ENCODE results near the gene BCAS1.

Gene BCAS1

DNA sequence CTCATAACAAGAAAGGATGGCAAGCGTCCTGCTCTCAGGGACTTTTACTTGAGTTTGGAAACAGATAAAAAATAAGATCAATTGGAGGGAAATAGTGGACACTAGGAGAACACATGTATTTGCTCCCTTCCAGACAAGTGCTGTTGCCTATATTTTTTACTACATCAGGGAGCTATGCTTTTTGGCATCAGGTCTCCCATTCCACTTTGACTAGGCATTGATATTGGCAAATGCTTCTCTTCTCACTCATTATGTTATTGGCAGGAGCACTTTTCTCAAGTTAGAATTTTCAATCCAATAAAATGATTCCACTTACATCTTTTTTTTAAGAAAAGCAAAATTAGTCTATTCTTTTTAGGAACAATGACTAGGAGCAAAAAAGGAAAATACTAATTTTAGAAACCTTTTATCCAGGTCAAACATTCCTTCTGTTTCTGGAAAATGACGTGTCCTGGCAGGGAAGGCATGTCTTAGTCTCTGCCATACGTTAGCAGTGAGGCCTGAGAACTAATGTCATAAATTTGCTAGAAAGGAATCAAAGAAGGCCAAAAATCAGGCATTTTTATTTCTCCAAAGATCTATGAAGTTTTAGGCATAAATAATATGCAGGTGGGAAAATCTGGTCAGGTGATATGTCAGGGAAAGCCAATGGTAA is 21.4 kb downstream of the BCAS1 start:
- no peak for DNase-seq (ENCODE audit: low read depth in 2 of 2)

DNA sequence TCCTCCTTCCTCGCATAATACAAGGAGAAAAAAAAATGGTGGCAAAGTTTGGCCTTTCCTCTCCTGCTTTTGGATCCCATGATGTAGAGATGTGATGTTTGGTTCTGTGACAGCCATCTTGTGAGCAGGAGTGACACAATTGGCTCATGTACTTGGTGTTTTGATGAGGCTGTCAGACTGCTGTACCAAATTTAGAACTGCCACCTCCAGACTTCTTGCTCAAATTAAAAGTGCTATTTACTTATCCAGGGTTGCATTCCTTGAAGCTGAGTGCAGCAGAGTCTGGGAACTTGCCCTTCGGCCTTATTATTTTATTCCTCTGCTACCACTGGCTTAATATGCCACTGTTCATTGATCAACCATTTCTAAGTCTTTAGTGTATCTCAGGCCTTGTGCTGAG is 21.9 kb downstream of the BCAS1 start:
- DNase-seq (ENCODE audit: low read depth in 2 of 2) = no peak

DNA sequence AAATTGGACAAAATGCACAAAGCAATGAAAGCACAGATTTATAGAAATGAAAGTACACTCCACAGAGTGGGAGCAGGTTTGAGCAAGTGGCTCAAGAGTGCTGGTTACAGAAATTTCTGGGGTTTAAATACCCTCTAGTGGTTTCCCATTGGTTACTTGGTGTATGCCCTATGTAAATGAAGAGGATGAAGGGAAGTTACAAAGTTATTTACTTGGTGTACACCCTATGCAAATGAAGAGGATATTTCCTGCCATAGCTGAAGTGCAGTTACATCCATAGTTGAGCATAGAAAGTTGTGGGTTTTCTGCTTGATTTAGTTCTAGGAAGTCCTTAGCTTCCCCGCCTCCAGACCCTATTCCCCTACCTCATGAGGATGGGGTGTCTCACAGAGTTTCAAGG is 22.7 kb downstream of the BCAS1 start:
- no peak for DNase-seq (ENCODE audit: low read depth in 2 of 2)

DNA sequence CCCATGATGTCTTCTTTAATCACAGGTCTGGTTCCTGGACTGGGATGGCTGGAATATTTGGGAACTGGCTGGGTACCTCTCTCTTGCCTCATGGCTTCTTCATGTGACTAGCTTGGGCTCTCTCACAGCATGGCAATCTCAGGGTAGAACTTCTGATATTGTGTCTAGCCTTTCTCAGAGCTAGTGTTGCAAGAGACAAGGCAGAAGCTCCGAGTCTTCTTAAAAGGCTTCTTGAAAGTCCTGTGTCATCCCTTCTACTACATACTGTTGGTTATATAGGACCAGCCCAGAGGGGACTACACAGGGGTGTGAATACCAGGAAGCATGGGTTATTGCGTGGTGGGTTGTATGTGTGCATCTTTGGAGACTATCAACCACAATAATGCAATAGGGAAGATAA is 23.3 kb downstream of the BCAS1 start:
- DNase-seq (ENCODE audit: low read depth in 2 of 2) = no peak

DNA sequence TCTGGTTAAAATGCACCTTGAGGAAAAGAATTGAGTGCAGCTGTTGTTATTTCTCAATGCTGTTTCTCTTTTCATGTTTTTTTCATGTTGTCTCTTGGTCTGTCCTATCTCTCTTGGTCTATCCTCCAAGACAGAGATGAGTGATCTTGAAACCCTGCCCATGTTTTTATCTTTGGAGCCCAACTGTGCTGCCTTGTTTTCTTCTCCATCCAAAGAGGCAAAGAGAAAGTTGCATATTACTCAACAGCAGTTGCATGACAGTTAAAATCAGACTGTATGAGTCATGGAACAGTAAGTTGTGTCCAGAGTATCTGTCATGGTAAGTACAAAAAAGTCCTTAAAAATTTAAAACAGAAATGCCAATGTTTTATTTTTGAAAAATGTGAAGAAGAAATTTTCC is 26.2 kb downstream of the BCAS1 start:
- no peak for DNase-seq (ENCODE audit: low read depth in 2 of 2)

DNA sequence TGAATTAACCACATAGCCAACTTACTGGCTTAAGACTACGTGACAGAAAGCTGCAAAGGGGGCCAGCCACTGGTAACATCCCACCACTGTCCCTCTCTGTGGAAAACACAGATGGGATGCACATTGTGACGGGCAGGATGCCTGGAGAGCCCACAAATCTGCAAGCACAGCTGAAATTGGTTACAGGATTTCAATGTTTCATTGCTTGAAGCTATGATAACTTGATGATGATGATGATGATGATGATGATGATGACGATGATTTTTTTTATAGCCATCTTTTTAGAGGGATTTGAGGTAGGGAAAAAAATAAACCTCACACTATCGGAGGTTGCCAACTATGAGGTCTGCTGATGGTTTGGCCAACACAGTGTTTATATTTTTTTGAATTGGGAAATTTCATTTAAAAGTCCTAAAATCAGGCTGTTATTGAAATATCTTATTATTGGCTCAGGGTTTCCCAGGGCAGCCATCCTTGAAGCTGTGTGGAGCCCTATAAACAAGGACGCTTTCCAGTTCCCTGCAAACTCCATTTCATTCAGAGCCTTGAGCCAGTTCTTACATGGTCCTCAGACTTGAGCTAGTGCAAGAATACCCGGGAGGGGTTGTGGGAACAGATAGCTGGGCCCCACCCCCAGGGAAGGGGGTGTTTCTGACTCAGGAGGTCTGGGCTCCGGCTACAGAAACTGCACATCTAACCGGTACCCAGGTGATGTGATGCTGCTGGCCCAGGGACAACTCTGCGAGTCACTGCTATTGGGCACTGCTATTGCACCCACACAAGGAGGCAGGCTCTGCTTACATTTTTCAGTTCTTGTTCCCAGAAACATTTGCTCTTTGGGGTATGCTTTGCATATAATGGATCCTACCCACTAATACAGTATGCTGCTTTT is 27.1 kb downstream of the BCAS1 start:
- DNase-seq (ENCODE audit: low read depth in 2 of 2) = no peak

DNA sequence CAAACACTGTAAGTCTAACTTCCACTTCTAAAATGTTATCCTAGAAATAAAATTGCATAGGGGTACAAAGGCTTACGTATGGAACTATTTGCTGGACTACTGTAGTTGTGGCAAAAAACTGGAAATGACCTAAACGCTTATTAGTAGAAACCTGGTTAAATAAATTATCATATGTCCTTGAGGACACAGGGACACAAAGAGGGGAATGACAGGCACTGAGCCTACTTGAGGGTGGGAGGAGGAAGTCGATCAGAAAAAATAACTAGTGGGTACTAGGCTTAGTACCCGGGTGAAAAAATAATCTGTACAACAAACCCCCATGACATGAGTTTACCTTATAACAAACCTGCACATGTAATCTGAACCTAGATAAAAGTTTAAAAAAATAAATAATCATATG is 28.4 kb downstream of the BCAS1 start:
- DNase-seq (ENCODE audit: low read depth in 2 of 2) = no peak

DNA sequence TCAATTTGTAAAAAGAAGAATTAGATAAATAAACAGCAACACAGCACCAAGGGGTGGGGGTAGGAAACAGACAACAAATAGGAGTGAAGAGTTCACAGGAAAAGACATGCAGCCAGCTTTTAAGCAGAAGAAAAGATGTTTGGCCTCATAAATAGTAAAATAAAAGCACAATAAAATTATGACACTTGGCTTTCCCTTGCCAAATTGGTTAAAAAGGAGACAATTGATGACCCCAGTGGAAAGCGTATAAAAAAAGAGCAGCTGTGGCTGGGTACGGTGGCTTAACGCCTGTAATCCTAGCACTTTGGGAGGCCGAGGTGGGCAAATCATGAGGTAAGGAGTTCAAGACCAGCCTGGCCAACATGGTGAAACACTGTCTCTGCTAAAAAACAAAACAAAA is 29.1 kb downstream of the BCAS1 start:
- DNase-seq (ENCODE audit: low read depth in 2 of 2) = no peak

DNA sequence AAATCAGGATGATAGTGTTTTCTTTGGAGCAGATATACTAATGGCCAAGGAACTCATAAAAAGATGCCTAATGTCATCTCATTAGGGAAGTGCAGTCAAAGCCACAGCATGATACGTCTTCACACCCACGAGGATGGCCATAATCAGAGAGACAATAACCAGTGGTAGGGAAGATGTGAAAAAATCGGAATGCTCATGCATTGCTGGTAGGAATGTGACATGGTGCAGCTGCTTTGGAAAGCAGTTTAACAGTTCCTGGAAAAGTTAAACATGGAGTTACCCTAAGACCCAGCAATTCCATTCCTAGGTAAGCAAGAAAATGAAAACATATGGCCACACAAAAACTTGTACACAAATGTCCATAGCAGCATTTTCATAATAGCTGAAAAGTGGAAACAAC is 29.9 kb downstream of the BCAS1 start:
- DNase-seq (ENCODE audit: low read depth in 2 of 2) = no peak

DNA sequence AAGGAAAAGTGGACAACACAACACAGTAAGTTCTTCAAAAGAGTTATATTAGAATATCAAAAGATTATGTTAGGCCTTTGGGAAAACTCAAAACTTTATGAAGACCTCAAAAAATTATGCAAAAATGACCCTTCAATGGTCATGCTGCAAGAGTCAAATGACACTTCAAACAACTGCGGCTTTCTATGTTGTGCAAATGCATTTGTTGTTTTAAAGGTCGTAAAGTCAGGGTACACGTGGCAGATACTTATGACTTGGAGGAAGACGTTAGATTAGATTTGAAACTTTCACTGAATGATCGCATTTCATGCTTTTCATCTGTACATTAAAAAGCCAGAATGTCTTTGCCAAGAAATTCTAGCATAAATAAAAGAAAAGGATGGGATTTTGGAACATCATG is 31.4 kb downstream of the BCAS1 start:
- no peak for DNase-seq (ENCODE audit: low read depth in 2 of 2)

DNA sequence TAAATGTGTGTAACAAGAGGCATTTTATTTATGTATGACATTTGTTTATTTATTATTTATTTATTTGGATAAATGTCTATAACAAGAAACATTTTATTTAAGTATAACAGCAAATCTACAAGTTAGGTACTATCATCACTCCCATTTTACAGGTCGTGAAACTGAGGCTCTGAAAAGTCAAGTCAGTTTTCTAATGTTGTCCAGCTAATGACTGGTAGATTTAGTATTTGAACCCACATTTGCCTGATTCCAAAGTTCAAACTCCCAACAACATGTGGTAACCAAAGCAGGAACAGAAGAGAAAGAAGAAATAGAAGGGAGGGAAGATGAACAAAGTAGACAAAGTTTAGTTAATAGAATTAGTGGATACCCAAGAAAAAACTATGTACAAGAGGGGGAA is 32.9 kb downstream of the BCAS1 start:
- no peak for DNase-seq (ENCODE audit: low read depth in 2 of 2)

DNA sequence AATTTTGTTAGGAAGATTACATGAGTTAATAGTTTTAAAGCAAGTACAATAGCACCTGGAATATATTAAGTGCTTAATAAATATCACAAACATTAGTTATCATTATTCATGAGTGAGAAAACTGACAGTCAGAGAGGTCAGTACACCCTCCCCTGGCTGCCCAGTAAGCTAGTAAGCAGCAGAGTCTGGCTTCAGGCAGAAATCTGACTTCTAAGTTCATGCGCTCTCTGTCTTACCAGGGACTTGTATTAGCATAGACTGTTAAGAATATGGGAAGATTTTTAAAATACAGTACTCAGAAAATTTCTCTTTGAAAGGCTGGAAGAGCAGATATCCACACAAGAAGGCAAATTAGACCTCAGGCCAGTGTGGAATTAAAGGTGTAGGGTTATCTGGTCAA is 40.8 kb downstream of the BCAS1 start:
- no peak for DNase-seq (ENCODE audit: low read depth in 2 of 2)

DNA sequence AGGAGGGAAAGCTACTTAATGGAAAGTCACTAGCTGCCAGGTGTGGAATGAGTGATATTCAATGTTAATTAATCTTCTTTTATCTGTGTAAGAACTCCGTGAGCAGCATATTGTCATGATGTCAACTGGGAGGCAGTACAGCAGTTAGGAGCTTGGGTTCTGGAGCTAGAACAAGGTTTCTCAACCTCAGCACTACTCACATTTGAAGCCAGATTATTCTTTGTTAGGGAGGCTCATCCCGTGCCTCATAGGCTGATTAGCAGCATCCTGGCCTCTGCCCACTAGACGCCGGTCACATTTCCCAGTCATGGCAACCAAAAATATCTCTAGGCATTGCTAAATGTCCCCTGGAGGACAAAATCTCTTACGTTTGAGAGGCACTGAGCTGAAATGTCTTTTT is 41.2 kb downstream of the BCAS1 start:
- no peak for DNase-seq (ENCODE audit: low read depth in 2 of 2)

DNA sequence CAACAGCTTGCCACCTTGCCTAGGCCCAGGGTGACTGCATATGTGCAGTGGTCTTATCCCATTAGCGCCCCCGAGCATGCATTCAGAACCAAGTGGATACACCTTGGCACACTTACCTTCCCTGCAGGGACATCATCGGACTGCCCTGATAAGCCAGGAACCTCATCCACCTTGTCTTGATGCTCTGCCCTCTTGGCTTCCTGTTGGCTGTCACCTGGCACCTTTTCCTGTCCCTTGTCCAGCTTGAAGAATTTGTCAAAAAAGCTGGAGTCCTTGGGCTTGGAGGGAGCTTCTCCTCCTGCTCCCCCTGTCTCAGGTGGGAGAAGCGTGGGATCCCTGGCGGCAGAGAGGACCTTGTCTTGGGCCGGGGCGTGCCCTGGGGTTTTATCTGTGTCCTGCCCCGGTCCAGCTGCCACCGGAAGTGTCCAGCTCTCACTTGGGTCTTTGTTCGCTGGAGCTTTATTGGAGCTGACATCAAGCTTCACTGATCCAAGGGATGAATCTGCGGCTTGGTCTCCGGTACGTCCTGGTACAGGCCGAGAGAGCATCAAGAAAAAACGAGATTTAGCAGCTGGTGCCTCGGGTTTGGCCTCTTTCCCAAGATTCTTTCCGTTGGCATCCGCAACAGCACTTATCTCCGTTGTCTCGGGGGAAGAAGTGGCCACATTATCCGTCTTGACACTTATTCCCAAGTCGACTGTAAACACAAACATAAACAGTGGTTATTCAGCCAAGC is 42.0 kb downstream of the BCAS1 start:
- DNase-seq (ENCODE audit: low read depth in 2 of 2) = no peak

DNA sequence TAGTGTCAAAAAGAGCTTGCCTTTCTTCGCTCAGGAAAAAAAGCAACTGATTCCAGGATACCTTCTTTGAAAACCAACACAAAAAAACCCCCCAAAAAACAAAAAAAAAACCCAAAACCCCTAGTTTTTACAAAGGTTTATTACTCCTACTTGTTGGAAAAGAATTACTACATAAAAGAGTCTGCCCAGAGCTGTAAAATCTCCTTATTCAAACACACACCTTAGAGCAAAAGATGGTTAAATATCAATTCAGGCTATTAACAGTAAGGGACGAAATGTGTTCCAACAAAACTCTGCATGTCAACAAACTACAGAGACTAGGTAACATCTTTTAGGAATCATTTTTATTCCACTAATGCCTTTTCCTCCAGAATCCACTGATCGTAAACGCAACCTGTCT is 42.7 kb downstream of the BCAS1 start:
- DNase-seq (ENCODE audit: low read depth in 2 of 2) = no peak

DNA sequence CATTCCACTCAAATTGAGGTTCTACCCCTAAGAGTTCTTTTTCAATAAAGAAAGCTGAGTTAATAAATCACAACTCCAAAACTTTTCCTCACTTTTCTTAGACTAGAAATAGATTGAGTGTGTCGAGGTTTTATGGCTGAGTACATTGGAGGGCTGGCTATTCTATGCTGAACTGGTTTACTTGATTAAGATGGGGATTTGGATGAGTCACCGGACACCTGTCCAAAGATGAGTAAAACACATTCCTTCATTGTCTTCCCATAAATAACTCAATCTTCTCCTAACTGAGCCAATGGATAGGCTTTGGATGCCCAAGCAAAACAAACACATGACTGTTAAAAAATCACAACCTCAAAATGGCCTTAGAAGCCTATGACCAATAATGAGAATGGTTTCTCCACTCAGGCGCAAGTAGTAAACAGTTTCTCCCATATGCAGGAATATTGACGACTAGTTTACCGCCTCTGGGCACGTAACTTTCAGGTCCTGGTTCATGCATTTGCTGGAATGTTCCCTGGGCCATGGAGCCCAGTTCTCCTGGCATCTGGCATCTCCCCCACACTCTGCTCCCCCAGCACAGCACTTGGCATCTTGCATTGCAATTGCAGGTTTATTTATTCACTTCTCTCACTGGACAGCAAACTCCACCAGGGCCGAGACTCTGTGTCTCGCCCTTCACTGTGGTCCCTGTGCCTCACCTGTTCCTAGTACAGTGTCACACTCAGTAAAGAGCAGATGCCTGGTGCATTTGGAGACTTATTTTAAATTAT is 43.9 kb downstream of the BCAS1 start:
- no peak for DNase-seq (ENCODE audit: low read depth in 2 of 2)

DNA sequence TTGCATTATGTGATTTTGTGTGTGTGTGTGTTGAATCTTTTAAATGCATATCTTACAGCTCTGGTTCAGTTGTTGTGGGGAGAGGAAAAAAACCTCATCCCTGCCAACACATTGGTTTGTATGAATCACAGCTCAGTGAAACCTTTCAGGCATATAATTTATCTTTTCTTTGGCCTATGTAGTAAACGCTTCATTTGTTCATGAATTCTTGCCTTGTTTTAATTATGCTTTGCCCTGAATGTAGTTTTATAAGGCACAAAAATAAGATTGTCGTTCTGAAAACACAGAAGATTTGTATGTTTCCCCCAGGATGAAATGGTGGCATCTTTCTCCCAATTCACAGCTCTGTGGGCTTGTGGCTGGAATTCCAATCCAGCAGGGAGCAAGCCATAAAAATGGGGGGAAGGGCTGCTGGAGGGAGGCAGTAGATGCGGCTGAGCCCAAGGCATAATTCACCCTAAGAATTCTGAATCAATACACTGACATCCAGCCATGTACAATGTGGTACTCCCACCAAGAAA is 45.1 kb downstream of the BCAS1 start:
- no peak for DNase-seq (ENCODE audit: low read depth in 2 of 2)

DNA sequence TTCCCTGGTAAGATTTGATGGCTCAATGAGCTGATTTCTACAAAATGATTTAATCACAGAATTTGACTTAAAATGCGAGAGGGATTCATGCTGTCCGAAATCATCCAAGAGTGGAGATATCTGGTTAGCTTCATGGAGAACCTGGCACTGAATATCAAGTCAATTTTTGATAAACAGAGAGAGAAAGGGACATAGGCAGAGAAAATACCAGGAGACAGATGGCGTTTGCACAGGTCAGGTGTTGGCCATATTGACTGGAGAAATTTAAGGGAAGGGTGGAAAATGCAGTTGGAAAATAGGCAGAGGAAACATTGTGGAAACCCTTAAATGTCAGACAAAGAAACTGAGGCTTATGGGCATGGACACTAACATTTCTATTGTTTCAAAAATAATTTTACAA is 47.0 kb downstream of the BCAS1 start:
- no peak for DNase-seq (ENCODE audit: low read depth in 2 of 2)

DNA sequence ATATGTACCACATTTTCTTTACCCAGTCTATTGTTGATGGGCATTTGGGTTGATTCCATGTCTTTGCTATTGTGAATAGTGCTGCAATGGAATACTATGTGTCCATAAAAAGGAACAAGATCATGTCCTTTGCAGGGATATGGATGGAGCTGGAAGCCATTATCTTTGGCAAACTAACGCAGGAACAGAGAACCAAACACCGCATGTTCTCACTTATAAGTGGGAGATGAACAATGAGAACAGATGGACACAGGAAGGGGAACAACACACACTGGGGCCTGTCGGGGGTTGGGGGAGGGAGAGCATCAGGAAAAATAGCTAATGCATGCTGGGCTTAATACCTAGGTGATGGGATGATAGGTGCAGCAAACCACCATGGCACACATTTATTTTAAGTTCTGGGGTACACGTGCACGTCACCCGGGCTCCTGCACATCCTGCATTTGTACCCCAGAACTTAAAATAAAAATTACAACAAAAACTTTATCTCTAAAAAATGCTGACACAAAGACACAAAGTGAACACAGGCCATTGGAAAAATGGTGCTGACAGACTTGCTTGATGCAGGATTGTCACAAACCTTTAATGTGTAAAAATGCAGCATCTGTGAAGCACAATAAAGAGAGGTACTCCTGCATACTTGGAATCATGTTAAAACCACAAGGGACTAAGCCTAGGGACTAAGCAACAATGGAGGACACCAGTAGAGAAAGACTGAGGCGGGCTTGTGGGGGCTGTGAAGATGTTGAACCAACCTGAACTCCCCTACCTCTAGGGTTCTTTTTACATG is 48.8 kb downstream of the BCAS1 start:
- DNase-seq (ENCODE audit: low read depth in 2 of 2) = no peak

DNA sequence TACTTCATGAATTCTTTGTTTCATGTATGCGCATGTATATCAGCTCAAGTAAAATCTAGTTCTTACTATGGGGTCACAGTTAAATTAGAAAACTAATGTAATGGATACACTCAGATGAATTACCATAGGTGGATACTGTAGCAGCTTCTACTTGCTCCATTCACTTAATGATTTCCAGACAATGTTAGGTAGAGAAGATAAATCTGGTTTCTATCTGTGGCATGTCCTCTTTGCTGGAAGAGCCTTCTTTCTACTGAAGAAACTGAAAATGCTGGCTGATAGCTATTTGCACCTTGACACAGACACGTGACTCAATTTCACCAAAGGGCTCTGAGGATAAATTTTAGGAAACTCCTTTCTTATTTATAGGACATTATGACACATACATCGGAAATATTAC is 49.5 kb downstream of the BCAS1 start:
- DNase-seq (ENCODE audit: low read depth in 2 of 2) = no peak

DNA sequence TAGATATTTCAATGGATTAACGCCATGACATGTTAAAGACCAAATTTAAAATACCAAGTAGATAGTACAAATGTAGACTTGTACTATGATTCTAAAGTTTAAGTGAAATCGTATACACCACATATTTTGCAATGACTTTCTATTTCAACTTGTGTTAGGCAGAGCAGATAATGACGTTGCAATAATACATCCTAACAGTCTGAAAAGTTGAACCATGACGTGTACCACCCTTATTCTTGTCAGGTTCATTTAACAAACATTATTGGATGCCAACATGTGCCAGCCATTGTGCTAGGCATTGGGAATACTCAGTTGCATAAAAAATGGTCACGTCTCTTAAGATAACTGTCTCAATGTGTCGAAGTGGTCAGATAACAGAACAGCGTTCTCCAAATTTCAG is 50.0 kb downstream of the BCAS1 start:
- DNase-seq (ENCODE audit: low read depth in 2 of 2) = no peak
